ENCODE measurements around the gene MOXD1.

MOXD1 gene

GRCh38 chr6:132268209-132268608 lies 133.1 kb downstream of the MOXD1 start:
- FAIRE-seq = no peak
- DNase-seq (ENCODE audit: insufficient read length, low spot score) = no peak
- no peak for TF ChIP-seq POLR2A (IDR thresholded peaks at IDR 0.05; ENCODE audit: low read depth, low read length)

- no peak for FAIRE-seq
Observed at GRCh38 chr6:132265451-132266097, 135.7 kb downstream of the MOXD1 start.

DNA sequence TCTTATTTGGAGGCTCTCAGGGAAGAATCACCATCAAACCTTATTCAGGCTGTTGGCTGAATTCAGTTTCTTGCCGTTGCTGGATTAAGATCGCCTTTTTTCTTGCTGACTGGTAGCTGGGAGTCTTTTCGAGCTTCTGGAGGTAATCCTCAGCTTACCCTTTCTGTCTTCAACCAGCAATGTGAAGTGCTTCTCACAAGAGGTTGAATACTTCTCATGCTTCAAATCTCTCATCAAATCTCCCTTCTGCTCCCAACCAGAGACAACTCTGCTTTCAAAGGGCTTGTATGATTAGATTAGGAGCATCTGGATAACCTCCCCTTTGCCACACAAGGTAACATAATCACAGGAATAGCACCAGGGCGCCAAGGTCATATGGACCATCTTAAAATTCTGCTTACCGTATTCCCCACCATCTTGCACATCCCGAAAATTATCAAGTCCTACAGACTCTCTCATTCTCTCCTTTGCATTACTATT lies 137.2 kb downstream of the MOXD1 start:
- DNase-seq (ENCODE audit: insufficient read length, low spot score) = no peak
- no peak for FAIRE-seq
- TF ChIP-seq POLR2A (IDR thresholded peaks at IDR 0.05; ENCODE audit: low read depth, low read length) = no peak

More at GRCh38 chr6:132265451-132266097, 135.7 kb downstream of the MOXD1 start:
- DNase-seq (ENCODE audit: insufficient read length, low spot score) = no peak
- TF ChIP-seq POLR2A (IDR thresholded peaks at IDR 0.05; ENCODE audit: low read depth, low read length) = no peak

DNA sequence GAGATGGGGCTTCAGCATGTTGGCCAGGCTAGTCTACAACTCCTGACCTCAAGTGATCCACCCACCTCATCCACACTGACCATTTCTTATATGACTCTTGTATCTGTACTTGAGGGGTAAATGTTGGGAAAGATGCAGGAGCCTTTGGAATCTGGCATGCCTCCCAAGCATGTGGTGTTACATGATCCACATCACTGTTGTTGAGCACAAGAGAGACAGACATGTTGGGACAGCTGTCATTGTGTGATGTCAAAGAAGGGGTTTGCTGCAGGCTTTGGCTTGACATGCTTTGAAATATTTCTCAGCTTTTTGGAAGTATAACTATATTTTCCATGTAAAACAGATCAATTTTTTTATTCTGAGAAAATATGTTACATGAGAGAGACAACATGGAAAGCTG lies 139.9 kb downstream of the MOXD1 start:
- DNase-seq (ENCODE audit: insufficient read length, low spot score) = no peak
- FAIRE-seq = no peak
- no peak for TF ChIP-seq POLR2A (IDR thresholded peaks at IDR 0.05; ENCODE audit: low read depth, low read length)

GRCh38 chr6:132259070-132259469 lies 142.2 kb downstream of the MOXD1 start:
- no peak for TF ChIP-seq POLR2A (IDR thresholded peaks at IDR 0.05; ENCODE audit: low read depth, low read length)
- FAIRE-seq = no peak
- no peak for DNase-seq (ENCODE audit: insufficient read length, low spot score)

DNA sequence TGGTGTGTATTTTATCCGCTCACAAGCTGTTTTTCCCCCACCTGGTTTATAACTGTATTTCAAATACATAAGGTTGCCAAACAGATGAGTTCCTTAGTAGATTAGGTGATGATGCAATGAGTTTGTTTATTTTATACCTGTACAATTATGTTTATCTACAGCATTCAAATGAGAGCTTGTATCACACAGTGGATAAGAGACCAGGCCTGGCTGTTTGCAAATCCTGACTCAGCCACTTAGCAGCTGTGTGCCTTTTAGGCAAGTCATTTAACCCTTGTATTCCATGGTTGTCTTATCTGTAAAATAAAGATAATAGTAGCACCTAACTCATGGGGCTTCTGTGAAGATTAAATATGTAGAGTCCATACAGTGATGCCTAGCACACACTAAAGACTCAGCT lies 143.7 kb downstream of the MOXD1 start:
- no peak for TF ChIP-seq POLR2A (IDR thresholded peaks at IDR 0.05; ENCODE audit: low read depth, low read length)
- DNase-seq (ENCODE audit: insufficient read length, low spot score) (no peak), FAIRE-seq (no peak)

DNA sequence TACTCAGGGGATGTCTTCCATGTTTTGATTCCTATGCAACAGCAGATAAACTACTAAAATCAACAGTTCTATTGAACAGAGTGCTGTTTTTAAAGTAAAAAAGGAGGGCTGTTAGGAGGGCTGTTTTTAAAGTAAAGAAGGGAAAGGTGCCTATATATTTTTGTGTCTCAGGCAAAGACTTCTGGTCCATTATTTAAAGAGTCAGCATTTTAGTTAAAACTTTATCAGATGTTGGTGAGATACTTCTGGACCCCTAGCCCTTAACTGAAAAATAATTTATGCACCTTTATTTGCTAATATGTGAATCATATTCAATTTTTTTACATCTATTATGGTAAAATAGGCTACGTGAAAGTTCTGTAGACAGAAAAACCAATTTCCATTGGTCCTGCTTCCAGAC lies 144.8 kb downstream of the MOXD1 start:
- TF ChIP-seq POLR2A (IDR thresholded peaks at IDR 0.05; ENCODE audit: low read depth, low read length) = no peak
- no peak for DNase-seq (ENCODE audit: insufficient read length, low spot score)
- FAIRE-seq = no peak

GRCh38 chr6:132253906-132254305 lies 147.4 kb downstream of the MOXD1 start:
- DNase-seq (ENCODE audit: insufficient read length, low spot score) = no peak
- TF ChIP-seq POLR2A (IDR thresholded peaks at IDR 0.05; ENCODE audit: low read depth, low read length) = no peak

GRCh38 chr6:132253211-132253610 lies 148.1 kb downstream of the MOXD1 start:
- no peak for TF ChIP-seq POLR2A (IDR thresholded peaks at IDR 0.05; ENCODE audit: low read depth, low read length)
- no peak for DNase-seq (ENCODE audit: insufficient read length, low spot score)
- FAIRE-seq = no peak

More at GRCh38 chr6:132253906-132254305, 147.4 kb downstream of the MOXD1 start:
- FAIRE-seq = no peak

DNA sequence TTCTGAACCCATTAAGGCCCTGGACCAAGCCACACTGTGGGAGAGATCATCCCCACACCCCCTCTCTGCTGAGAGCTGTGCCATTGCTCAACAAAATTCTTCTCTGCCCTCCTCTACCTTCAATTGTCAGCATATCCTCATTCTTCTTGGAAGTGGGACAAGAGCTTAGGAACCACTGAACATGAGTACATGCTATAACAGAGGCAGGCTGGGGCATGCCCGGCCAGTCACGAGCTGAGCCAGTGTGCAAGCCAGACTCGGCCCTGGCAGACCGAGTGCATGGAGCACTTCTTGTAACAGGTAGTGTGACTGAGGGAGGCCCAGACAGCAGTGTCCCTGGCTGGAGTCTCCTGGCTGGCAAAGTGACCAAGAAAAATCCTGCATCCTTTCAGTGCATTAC lies 149.2 kb downstream of the MOXD1 start:
- FAIRE-seq = no peak
- no peak for TF ChIP-seq POLR2A (IDR thresholded peaks at IDR 0.05; ENCODE audit: low read depth, low read length)
- DNase-seq (ENCODE audit: insufficient read length, low spot score) = no peak

GRCh38 chr6:132251711-132252110 lies 149.6 kb downstream of the MOXD1 start:
- no peak for DNase-seq (ENCODE audit: insufficient read length, low spot score)
- FAIRE-seq = no peak
- no peak for TF ChIP-seq POLR2A (IDR thresholded peaks at IDR 0.05; ENCODE audit: low read depth, low read length)

GRCh38 chr6:132247381-132248159 lies 153.7 kb downstream of the MOXD1 start:
- FAIRE-seq (no peak), DNase-seq (ENCODE audit: insufficient read length, low spot score) (no peak)
- TF ChIP-seq POLR2A (IDR thresholded peaks at IDR 0.05; ENCODE audit: low read depth, low read length) = no peak

DNA sequence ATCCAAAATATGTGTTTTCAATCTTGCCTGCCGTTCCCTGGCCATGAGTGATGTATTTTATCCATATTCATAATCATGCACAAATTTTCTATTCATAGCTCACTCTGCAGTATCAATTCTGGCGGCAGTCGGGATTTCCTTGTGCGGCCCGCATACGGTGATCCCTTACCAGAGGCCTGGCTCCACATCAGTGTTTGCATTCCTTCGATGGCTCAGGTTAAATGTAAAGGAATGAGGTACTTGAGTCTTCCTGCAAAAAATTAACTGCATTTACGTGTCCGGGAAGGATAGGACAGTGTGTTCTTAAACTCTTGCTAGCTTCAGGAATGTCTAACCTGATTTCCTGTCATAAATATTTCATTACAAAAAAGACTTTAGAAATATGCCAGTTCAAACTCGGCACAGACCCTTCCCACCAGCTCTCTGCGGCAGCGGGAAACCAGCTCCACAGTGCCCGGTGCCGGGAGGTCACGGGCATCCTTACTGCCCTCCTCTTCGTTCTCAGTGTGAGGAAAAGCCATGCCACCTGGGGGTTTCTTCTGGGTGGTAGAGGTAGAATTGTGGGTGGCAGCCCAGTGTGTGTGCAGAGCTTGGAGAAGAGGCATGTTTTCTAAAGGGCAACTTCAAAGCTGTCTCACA lies 154.5 kb downstream of the MOXD1 start:
- TF ChIP-seq POLR2A (IDR thresholded peaks at IDR 0.05; ENCODE audit: low read depth, low read length) = no peak
- DNase-seq (ENCODE audit: insufficient read length, low spot score) (no peak), FAIRE-seq (no peak)

- FAIRE-seq (no peak), DNase-seq (ENCODE audit: insufficient read length, low spot score) (no peak)
- TF ChIP-seq POLR2A (IDR thresholded peaks at IDR 0.05; ENCODE audit: low read depth, low read length) = no peak
Observed at GRCh38 chr6:132246120-132246617, 155.1 kb downstream of the MOXD1 start.
